ENCODE results near the gene SS18L1. TPM values are rescaled to one million over a fixed set of nuclear protein-coding genes. Genes with fewer than 3 reads are reported as not detected.

The SS18L1 gene
- total RNA-seq, 1 donor from 2014 or later: 16.3 TPM

DNA sequence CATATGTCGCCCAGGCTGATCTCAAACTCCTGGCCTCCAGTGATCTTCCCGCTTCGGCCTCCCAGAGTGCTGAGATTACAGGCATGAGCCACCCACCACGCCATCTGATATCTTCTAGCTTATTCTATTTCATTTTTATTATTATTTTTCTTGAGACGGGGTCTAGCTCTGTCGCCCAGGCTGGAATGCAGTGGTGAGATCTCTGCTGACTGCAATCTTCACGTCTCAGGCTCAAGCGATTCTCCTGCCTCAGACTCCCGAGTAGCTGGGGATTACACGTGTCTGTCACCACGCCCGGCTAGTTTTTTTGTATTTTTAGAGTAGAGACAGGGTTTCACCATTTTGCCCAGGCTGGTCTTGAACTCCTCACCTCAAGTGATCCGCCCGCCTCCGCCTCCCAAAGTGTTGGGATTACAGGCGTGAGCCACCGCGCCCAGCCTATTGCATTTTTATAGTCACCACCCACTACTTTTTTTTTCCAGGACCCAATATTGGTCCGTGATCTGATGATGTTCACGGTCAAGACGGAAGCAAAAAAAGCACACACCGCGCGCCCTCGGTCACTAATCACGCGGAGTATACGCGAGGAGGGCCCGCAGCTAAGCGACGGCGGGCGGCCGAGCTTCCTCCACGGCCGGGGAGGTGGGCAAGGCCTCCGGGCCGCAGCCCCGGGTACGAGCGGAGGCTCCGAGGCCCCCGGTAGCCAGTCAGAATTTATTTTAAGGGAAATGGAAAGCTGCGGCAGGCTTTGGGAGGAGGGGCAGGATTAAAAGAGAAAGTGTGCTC lies 22.4 kb upstream of the SS18L1 start:
- TF ChIP-seq, protein P1, sequence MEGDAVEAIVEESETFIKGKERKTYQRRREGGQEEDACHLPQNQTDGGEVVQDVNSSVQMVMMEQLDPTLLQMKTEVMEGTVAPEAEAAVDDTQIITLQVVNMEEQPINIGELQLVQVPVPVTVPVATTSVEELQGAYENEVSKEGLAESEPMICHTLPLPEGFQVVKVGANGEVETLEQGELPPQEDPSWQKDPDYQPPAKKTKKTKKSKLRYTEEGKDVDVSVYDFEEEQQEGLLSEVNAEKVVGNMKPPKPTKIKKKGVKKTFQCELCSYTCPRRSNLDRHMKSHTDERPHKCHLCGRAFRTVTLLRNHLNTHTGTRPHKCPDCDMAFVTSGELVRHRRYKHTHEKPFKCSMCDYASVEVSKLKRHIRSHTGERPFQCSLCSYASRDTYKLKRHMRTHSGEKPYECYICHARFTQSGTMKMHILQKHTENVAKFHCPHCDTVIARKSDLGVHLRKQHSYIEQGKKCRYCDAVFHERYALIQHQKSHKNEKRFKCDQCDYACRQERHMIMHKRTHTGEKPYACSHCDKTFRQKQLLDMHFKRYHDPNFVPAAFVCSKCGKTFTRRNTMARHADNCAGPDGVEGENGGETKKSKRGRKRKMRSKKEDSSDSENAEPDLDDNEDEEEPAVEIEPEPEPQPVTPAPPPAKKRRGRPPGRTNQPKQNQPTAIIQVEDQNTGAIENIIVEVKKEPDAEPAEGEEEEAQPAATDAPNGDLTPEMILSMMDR (IDR thresholded peaks at IDR 0.05; ENCODE audit: insufficient read depth, low read depth, low read length): no peak
- no peak for TF ChIP-seq EZH2 (IDR thresholded peaks at IDR 0.05; ENCODE audit: insufficient read depth, low read length)
- DNase-seq (ENCODE audit: low read depth): peak; percentile 48
- peaks cover 3% of the 10 kb centered on the region for H3K4me1 Mint-ChIP-seq (ENCODE audit: low read depth, unreplicated experiment)
- H3K79me2 ChIP-seq (ENCODE audit: insufficient read depth, low read length): peaks cover 30% of the 10 kb centered on the region
- H3K27ac ChIP-seq (ENCODE audit: low read depth, low read length): peak overlapping the region; percentile 83
- H3K4me3 Mint-ChIP-seq (ENCODE audit: unreplicated experiment): peak overlapping the region; percentile 86
- H3K4me2 ChIP-seq (ENCODE audit: low read length): peak overlapping the region; percentile 94
- H3K36me3 ChIP-seq (ENCODE audit: insufficient read depth, low read length): peaks cover 12% of the 10 kb centered on the region
- peak overlapping the region; percentile 73 for H3K4me3 ChIP-seq (ENCODE audit: insufficient read depth, low read depth, low read length)
- H3K27ac Mint-ChIP-seq (ENCODE audit: unreplicated experiment): peak overlapping the region; percentile 97
- no peaks in the 10 kb centered on the region for H3K9me3 Mint-ChIP-seq (ENCODE audit: unreplicated experiment)
- peaks cover 5% of the 10 kb centered on the region for H3K36me3 Mint-ChIP-seq (ENCODE audit: low read depth, unreplicated experiment)
- peak overlapping the region; percentile 87 for H2AFZ ChIP-seq (ENCODE audit: low read depth, low read length)
- peaks cover 21% of the 10 kb centered on the region for H3K27me3 ChIP-seq (ENCODE audit: insufficient read depth, low read length)
- FAIRE-seq: no peak
- peak overlapping the region; percentile 87 for H3K9ac ChIP-seq (ENCODE audit: low read length)
- H3K27me3 Mint-ChIP-seq (ENCODE audit: low read depth, unreplicated experiment): peaks cover 25% of the 10 kb centered on the region
- H3K4me1 ChIP-seq (ENCODE audit: insufficient read depth, low read length): peaks cover 9% of the 10 kb centered on the region
- peaks cover 4% of the 10 kb centered on the region for H3K9me3 ChIP-seq (ENCODE audit: insufficient read depth, low read depth, low read length)
- H4K20me1 ChIP-seq (ENCODE audit: insufficient read depth, low read length): peaks cover 31% of the 10 kb centered on the region

DNA sequence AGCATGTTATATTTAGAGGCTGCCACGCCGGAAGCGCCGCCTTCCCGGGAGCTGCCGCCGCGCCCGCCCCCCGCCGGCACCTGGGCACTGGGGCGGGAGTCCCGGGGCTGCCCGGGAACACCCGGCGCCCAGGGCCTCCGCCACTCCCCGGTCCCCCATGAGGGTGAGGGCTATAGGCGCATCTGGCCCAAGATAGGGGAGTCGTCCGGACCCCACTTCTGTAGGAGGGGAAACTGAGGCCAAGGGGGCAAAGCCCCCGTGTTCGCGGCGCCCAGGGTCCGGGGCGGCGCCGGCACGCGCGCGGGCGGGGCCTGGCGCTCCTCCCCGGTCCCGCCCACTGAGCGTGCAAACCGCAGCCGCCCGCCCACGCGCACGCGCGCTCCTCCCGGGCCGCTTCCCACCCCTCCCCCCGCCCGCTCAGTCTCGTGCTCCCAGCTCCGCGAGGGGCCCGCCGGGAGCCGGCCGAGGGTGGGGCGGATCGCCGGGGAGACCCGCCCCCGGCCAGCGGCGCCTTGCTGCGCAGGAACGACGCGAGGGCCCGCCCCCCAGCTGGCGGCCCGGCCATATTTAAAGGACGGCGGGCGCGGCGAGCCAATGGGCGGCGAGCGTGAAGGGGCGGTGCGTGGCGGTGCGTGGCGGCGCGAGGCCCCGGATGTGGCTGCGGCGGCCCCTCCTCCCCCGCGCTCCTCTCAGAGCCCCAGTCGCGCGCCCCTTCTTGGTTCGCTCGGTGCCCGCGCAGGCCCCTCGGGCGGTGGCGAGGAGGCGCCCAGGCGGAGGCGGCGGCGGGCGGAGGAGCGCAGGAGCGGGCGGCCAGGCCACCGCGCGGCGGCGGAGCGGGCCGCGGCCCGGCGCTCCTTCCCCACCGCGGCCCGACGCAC lies 21.6 kb upstream of the SS18L1 start, which contains the start of gene LSM14B:
Gene LSM14B, plus strand, starts transcription at position 700 of the 878 bp plus-strand sequence. CDS start 192 bp downstream, outside the sequence.
- Mint-ChIP-seq H3K4me1 (ENCODE audit: low read depth, unreplicated experiment) (peaks cover 3% of the 10 kb centered on the region), H3K27me3 (ENCODE audit: low read depth, unreplicated experiment) (peaks cover 22% of the 10 kb centered on the region), H3K9me3 (ENCODE audit: unreplicated experiment) (no peaks in the 10 kb centered on the region), H3K27ac (ENCODE audit: unreplicated experiment) (peak within 1 kb of the TSS; percentile 97), H3K4me3 (ENCODE audit: unreplicated experiment) (peak within 1 kb of the TSS; percentile 89), H3K36me3 (ENCODE audit: low read depth, unreplicated experiment) (peaks cover 11% of the 10 kb centered on the region)
- H4K20me1 ChIP-seq (ENCODE audit: insufficient read depth, low read length): peaks cover 38% of the 10 kb centered on the region
- H3K4me3 ChIP-seq (ENCODE audit: insufficient read depth, low read depth, low read length): peak within 1 kb of the TSS; percentile 73
- H3K4me1 ChIP-seq (ENCODE audit: insufficient read depth, low read length): peaks cover 9% of the 10 kb centered on the region
- peaks cover 30% of the 10 kb centered on the region for H3K79me2 ChIP-seq (ENCODE audit: insufficient read depth, low read length)
- no peak for FAIRE-seq
- no peak for TF ChIP-seq EZH2 (IDR thresholded peaks at IDR 0.05; ENCODE audit: insufficient read depth, low read length)
- TF ChIP-seq, protein P1 (IDR thresholded peaks at IDR 0.05; ENCODE audit: insufficient read depth, low read depth, low read length): no peak
- peak within 1 kb of the TSS; percentile 87 for H3K9ac ChIP-seq (ENCODE audit: low read length)
- peaks cover 17% of the 10 kb centered on the region for H3K27me3 ChIP-seq (ENCODE audit: insufficient read depth, low read length)
- peaks cover 3% of the 10 kb centered on the region for H3K9me3 ChIP-seq (ENCODE audit: insufficient read depth, low read depth, low read length)
- H3K36me3 ChIP-seq (ENCODE audit: insufficient read depth, low read length): peaks cover 14% of the 10 kb centered on the region
- peak; percentile 86 for DNase-seq (ENCODE audit: low read depth)
- peak within 1 kb of the TSS; percentile 87 for H2AFZ ChIP-seq (ENCODE audit: low read depth, low read length)
- H3K27ac ChIP-seq (ENCODE audit: low read depth, low read length): peak within 1 kb of the TSS; percentile 83
- H3K4me2 ChIP-seq (ENCODE audit: low read length): peak within 1 kb of the TSS; percentile 94

All from astrocyte (in vitro differentiated cells and primary cell).